Vagina (tissue), 2 donors: Measurements from ENCODE around the gene TECPR1. TPM values are rescaled to one million over a fixed set of nuclear protein-coding genes. Genes with fewer than 3 reads are reported as not detected.
A peak's percentile ranks its signal among the peaks of the same experiment; 100 is the strongest.

Experiments used
- DNase-seq, 2 donors: peaks; one replicate each; pipeline ENCODE4 v3.0.0-alpha.2; 2017; ENCODE audit errors: extremely low spot score in 2 of 2
- H3K27ac ChIP-seq: fragments of 200-600 bp; sonication (generic); one replicate; pipeline ENCODE4 v1.5.1; 2019
- H3K27me3 ChIP-seq: fragments of 200-600 bp; sonication (generic); one replicate; pipeline ENCODE4 v1.5.1; 2019
- H3K36me3 ChIP-seq, 2 donors: fragments of 200-600 bp; sonication (generic); one replicate each; pipeline ENCODE4 v1.5.1; 2017 to 2019
- H3K4me1 ChIP-seq: fragments of 200-600 bp; sonication (generic); one replicate; pipeline ENCODE4 v1.5.1; 2019
- H3K4me3 ChIP-seq, 2 donors: fragments of 200-600 bp; sonication (generic); 1 replicate in 1 of 2; 2 replicates in 1 of 2; pipeline ENCODE4 v1.5.1; 2016 to 2019
- H3K9me3 ChIP-seq: fragments of 200-600 bp; sonication (generic); one replicate; pipeline ENCODE4 v1.5.1; 2019
- CTCF ChIP-seq, 3 experiments: fragments of 450-650 bp in 2 of 3; fragments of 200-600 bp in 1 of 3; sonication (generic) in 1 of 3; IDR thresholded peaks; one replicate each; pipeline ENCODE4 v1.5.1; 2017 to 2019; ENCODE audit warnings: antibody characterized with exemption in 3 of 3, mild to moderate bottlenecking in 2 of 3, moderate library complexity in 2 of 3
- POLR2A ChIP-seq, 2 donors: fragments of 450-650 bp; IDR thresholded peaks; one replicate each; pipeline ENCODE4 v1.6.1; 2017; ENCODE audit warnings: antibody characterized with exemption in 2 of 2, mild to moderate bottlenecking in 2 of 2, moderate library complexity in 2 of 2
- POLR2AphosphoS5 ChIP-seq, 2 donors: sonication (generic); formaldehyde crosslinking; IDR thresholded peaks; one replicate each; pipeline ENCODE4 v1.9.0; 2017; ENCODE audit warnings: antibody characterized with exemption in 2 of 2, mild to moderate bottlenecking in 2 of 2, low read depth in 1 of 2; ENCODE audit not compliant: insufficient read depth in 1 of 2
- intact Hi-C: fragments of 100-400 bp; cut with DNase I; formaldehyde crosslinking; loops from one replicate; pipeline ENCODE4 v1.15.1; 2023
- total RNA-seq: library from RNA; depleted of rRNA; stranded (reverse); fragments of >200 nt; gene quantifications from one replicate; pipeline ENCODE4 v1.2.3, GENCODE V29; 2016

Gene TECPR1
- total RNA-seq, 1 donor from 2014 or later = 19.6 TPM

GRCh38 chr7:98293265-98293664 is 41.2 kb upstream of the TECPR1 start:
- no peaks in the 10 kb centered on the region for H3K9me3 ChIP-seq
- no peak for DNase-seq
- no peak overlapping the region for H3K27ac ChIP-seq
- intact Hi-C loops = no loop called here
- H3K36me3 ChIP-seq = peaks cover 0 to 29% of the 10 kb centered on the region in 2 donors
- no peaks in the 10 kb centered on the region for H3K27me3 ChIP-seq
- no peak for TF ChIP-seq POLR2AphosphoS5 (IDR thresholded peaks at IDR 0.05; ENCODE audit: insufficient read depth in 1 of 2, low read depth in 1 of 2)
- TF ChIP-seq CTCF (IDR thresholded peaks at IDR 0.05) = no peak
- no peak for TF ChIP-seq POLR2A (IDR thresholded peaks at IDR 0.05)
- H3K4me1 ChIP-seq = peaks cover 32% of the 10 kb centered on the region
- H3K4me3 ChIP-seq = no peak overlapping the region

- no peaks in the 10 kb centered on the region for H3K9me3 ChIP-seq
- H3K4me3 ChIP-seq = no peak overlapping the region
- no peak for DNase-seq
- intact Hi-C loops = no loop called here
- H3K27me3 ChIP-seq = no peaks in the 10 kb centered on the region
- TF ChIP-seq CTCF (IDR thresholded peaks at IDR 0.05) (no peak), POLR2A (IDR thresholded peaks at IDR 0.05) (no peak), POLR2AphosphoS5 (IDR thresholded peaks at IDR 0.05; ENCODE audit: insufficient read depth in 1 of 2, low read depth in 1 of 2) (no peak)
- no peak overlapping the region for H3K27ac ChIP-seq
- peaks cover 0 to 29% of the 10 kb centered on the region in 2 donors for H3K36me3 ChIP-seq
- H3K4me1 ChIP-seq = peaks cover 48% of the 10 kb centered on the region
Measured at GRCh38 chr7:98291717-98292116, 39.7 kb upstream of the TECPR1 start.

- intact Hi-C loops = loop anchor here (5.0 kb wide), 1 partner anchor 37 kb away; the partner anchor contains the start of gene TECPR1
- Histone ChIP-seq H3K27me3 (no peaks in the 10 kb centered on the region), H3K4me3 (no peak overlapping the region), H3K36me3 (peaks cover 0 to 29% of the 10 kb centered on the region in 2 donors), H3K4me1 (peaks cover 54% of the 10 kb centered on the region), H3K27ac (peak overlapping the region; percentile 22), H3K9me3 (no peaks in the 10 kb centered on the region)
- DNase-seq = no peak
- TF ChIP-seq POLR2A (IDR thresholded peaks at IDR 0.05) (no peak), CTCF (IDR thresholded peaks at IDR 0.05) (no peak)
Measured at GRCh38 chr7:98289333-98289875, 37.4 kb upstream of the TECPR1 start.

- intact Hi-C loops = loop anchor here (5.0 kb wide), 1 partner anchor 36 kb away; the partner anchor contains the start of gene TECPR1
- TF ChIP-seq POLR2A (IDR thresholded peaks at IDR 0.05) (no peak), CTCF (IDR thresholded peaks at IDR 0.05) (no peak), POLR2AphosphoS5 (IDR thresholded peaks at IDR 0.05; ENCODE audit: insufficient read depth in 1 of 2, low read depth in 1 of 2) (no peak)
- Histone ChIP-seq H3K36me3 (peaks cover 0 to 18% of the 10 kb centered on the region in 2 donors), H3K9me3 (no peaks in the 10 kb centered on the region), H3K27me3 (no peaks in the 10 kb centered on the region), H3K4me3 (no peak overlapping the region), H3K27ac (peak overlapping the region; percentile 99), H3K4me1 (peaks cover 64% of the 10 kb centered on the region)
- no peak for DNase-seq
Measured at GRCh38 chr7:98288064-98288823, 36.2 kb upstream of the TECPR1 start.

- intact Hi-C loops = loop anchor here (5.0 kb wide), 1 partner anchor 35 kb away; the partner anchor contains the start of gene TECPR1
- no peak overlapping the region for H3K4me3 ChIP-seq
- H3K9me3 ChIP-seq = no peaks in the 10 kb centered on the region
- no peak for DNase-seq
- peak overlapping the region; percentile 99 for H3K27ac ChIP-seq
- peaks cover 71% of the 10 kb centered on the region for H3K4me1 ChIP-seq
- H3K36me3 ChIP-seq = peaks cover 0 to 12% of the 10 kb centered on the region in 2 donors
- no peaks in the 10 kb centered on the region for H3K27me3 ChIP-seq
- TF ChIP-seq POLR2AphosphoS5 (IDR thresholded peaks at IDR 0.05; ENCODE audit: insufficient read depth in 1 of 2, low read depth in 1 of 2) = peak in 1 of 2 donors; percentile 8
- no peak for TF ChIP-seq POLR2A (IDR thresholded peaks at IDR 0.05)
- no peak for TF ChIP-seq CTCF (IDR thresholded peaks at IDR 0.05)
Measured at GRCh38 chr7:98287486-98287959, 35.5 kb upstream of the TECPR1 start.
